Liver (tissue), 9 donors: ENCODE data around the gene APEX2. TPM values are rescaled to one million over a fixed set of nuclear protein-coding genes. Genes with fewer than 3 reads are reported as not detected.

Experiments used
- DNase-seq: peaks from one replicate; pipeline ENCODE4 v3.0.0-alpha.2; 2017; ENCODE audit warnings: low spot score
- H3K27ac ChIP-seq, 2 donors: one replicate each; pipeline ENCODE4 v1.7.0; 2013; ENCODE audit warnings: inconsistent platforms in 2 of 2, low read length in 2 of 2, control low read depth in 1 of 2, low read depth in 1 of 2, mild to moderate bottlenecking in 1 of 2
- H3K27me3 ChIP-seq, 4 donors: one replicate each; pipeline versions ENCODE4 v1.6.1 to v1.7.0; 2013; ENCODE audit warnings: low read length in 3 of 4, inconsistent platforms in 1 of 4, mild to moderate bottlenecking in 1 of 4, moderate library complexity in 1 of 4; ENCODE audit not compliant: control insufficient read depth in 4 of 4, insufficient read depth in 4 of 4
- H3K36me3 ChIP-seq, 4 donors: one replicate each; pipeline versions ENCODE4 v1.6.1 to v1.7.0; 2013; ENCODE audit warnings: low read length in 3 of 4, mild to moderate bottlenecking in 3 of 4, low read depth in 1 of 4, moderate library complexity in 1 of 4; ENCODE audit not compliant: control insufficient read depth in 4 of 4, insufficient read depth in 3 of 4
- H3K4me1 ChIP-seq, 4 donors: one replicate each; pipeline versions ENCODE4 v1.6.1 to v1.7.0; 2013; ENCODE audit warnings: low read length in 3 of 4, mild to moderate bottlenecking in 3 of 4, moderate library complexity in 1 of 4; ENCODE audit not compliant: control insufficient read depth in 4 of 4, insufficient read depth in 4 of 4
- H3K4me3 ChIP-seq, 3 donors: one replicate each; pipeline versions ENCODE4 v1.6.1 to v1.7.0; 2013; ENCODE audit warnings: low read length in 3 of 3, control low read depth in 1 of 3, low read depth in 1 of 3, mild to moderate bottlenecking in 1 of 3
- H3K9ac ChIP-seq, 2 donors: one replicate each; pipeline ENCODE4 v1.7.0; 2013; ENCODE audit warnings: low read length in 2 of 2, mild to moderate bottlenecking in 2 of 2, moderate library complexity in 2 of 2, control low read depth in 1 of 2, low read depth in 1 of 2
- H3K9me3 ChIP-seq, 4 donors: one replicate each; pipeline versions ENCODE4 v1.6.1 to v1.7.0; 2013; ENCODE audit warnings: low read length in 3 of 4; ENCODE audit not compliant: control insufficient read depth in 4 of 4
- EGR1 ChIP-seq, 2 donors: IDR thresholded peaks; 2 replicates each; pipeline ENCODE4 v1.6.1; 2016 to 2018; ENCODE audit warnings: antibody characterized with exemption in 2 of 2, low read depth in 2 of 2
- FOXA1 ChIP-seq: IDR thresholded peaks from 2 replicates; pipeline ENCODE4 v1.6.1; 2016; ENCODE audit warnings: antibody characterized with exemption
- FOXA2 ChIP-seq: IDR thresholded peaks from 2 replicates; pipeline ENCODE4 v1.6.1; 2016; ENCODE audit warnings: antibody characterized with exemption
- GABPA ChIP-seq, 2 donors: IDR thresholded peaks in 1 of 2; conservative IDR thresholded peaks in 1 of 2; 2 replicates each; pipeline ENCODE4 v1.6.1; 2016; ENCODE audit warnings: antibody characterized with exemption in 2 of 2, mild to moderate bottlenecking in 1 of 2, moderate library complexity in 1 of 2
- HNF4A ChIP-seq, 2 donors: conservative IDR thresholded peaks; 2 replicates each; pipeline ENCODE4 v1.6.1; 2016; ENCODE audit warnings: antibody characterized with exemption in 2 of 2, mild to moderate bottlenecking in 2 of 2
- HNF4G ChIP-seq: IDR thresholded peaks from 2 replicates; pipeline ENCODE4 v1.6.1; 2016; ENCODE audit warnings: antibody characterized with exemption
- JUND ChIP-seq, 2 donors: IDR thresholded peaks; 2 replicates each; pipeline ENCODE4 v1.6.1; 2016; ENCODE audit warnings: antibody characterized with exemption in 2 of 2
- NR2F2 ChIP-seq: IDR thresholded peaks from 2 replicates; pipeline ENCODE4 v1.6.1; 2016; ENCODE audit warnings: antibody characterized with exemption
- RXRA ChIP-seq, 2 donors: IDR thresholded peaks; 2 replicates each; pipeline ENCODE4 v1.6.1; 2017 to 2018; ENCODE audit warnings: antibody characterized with exemption in 2 of 2, mild to moderate bottlenecking in 1 of 2
- YY1 ChIP-seq: IDR thresholded peaks from 2 replicates; pipeline ENCODE4 v1.6.1; 2016; ENCODE audit warnings: antibody characterized with exemption, mild to moderate bottlenecking
- WGBS: extraction: QIAGEN DNeasy Blood & Tissue Kit; methylation state at CpG from one replicate; pipeline ENCODE4 v1.1.7; 2013; 5-methylcytosine and 5-hydroxymethylcytosine counted together
- polyA plus RNA-seq, 2 donors: library from polyadenylated mRNA; stranded (reverse) in 1 of 2; unstranded in 1 of 2; fragments of 200-250 nt in 1 of 2; fragments of >200 nt in 1 of 2; fragmentation: Nextera tagmentation in 1 of 2; extraction: Ambion mirVana in 1 of 2; gene quantifications; one replicate each; pipeline versions ENCODE4 v1.2.1 to v1.2.3, GENCODE V29; 2013 to 2015
- total RNA-seq, 2 donors: library from RNA; depleted of rRNA; stranded (reverse); fragments of >200 nt; gene quantifications; one replicate each; pipeline ENCODE4 v1.2.3, GENCODE V29; 2014
- TF ChIP-seq, protein P1 (sequence below): IDR thresholded peaks from 2 replicates; pipeline ENCODE4 v1.6.1; 2016; ENCODE audit warnings: antibody characterized with exemption
- TF ChIP-seq, protein P2 (sequence below): IDR thresholded peaks from 2 replicates; pipeline ENCODE4 v1.6.1; 2016; ENCODE audit warnings: antibody characterized with exemption
- TF ChIP-seq, protein P3 (sequence below): fragments of 150-350 bp; IDR thresholded peaks from 2 replicates; pipeline ENCODE4 v1.5.1; 2017; ENCODE audit warnings: improper control_type of control experiment, low read depth, low read length; ENCODE audit not compliant: missing input control
- TF ChIP-seq, protein P4 (sequence below): IDR thresholded peaks from 2 replicates; pipeline ENCODE4 v1.6.1; 2016; ENCODE audit warnings: antibody characterized with exemption
- donor health status: healthy.
- donor health status: healthy.
- donor health status: healthy.
- donor health status: healthy.
- donor health status: healthy.

The APEX2 gene
- total and polyA plus RNA-seq, 4 donors: 5.0 to 8.6 (median 6.7) TPM

DNA sequence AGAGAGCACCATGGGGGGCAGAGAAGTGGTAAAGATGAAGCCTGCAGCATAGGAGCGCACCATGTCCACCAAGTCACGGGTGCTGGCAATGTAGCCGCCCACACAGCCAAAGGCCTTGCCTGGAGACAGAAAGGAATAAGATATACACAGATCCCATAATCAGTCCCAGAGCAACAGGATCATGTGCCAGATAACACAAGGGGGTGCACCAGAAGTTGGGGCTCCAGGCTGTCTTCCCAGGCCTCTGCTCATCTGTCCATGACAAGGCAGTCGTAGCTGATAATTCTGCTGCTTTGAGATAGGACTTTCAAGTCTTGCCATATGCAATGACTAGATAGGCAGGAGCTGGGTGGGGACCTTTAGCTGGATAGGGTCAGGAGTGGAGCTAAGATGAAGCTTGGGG is 14.7 kb downstream of the APEX2 start:
- peak; percentile 63 for DNase-seq
- Histone ChIP-seq H3K27me3 (no peaks in the 10 kb centered on the region), H3K36me3 (no peaks in the 10 kb centered on the region), H3K9ac (no peak overlapping the region), H3K27ac (no peak overlapping the region), H3K4me3 (no peak overlapping the region), H3K4me1 (no peaks in the 10 kb centered on the region), H3K9me3 (no peaks in the 10 kb centered on the region)
- over 99% methylated on average over 4 of the region's 4 CpGs for WGBS
- TF ChIP-seq, protein P1, sequence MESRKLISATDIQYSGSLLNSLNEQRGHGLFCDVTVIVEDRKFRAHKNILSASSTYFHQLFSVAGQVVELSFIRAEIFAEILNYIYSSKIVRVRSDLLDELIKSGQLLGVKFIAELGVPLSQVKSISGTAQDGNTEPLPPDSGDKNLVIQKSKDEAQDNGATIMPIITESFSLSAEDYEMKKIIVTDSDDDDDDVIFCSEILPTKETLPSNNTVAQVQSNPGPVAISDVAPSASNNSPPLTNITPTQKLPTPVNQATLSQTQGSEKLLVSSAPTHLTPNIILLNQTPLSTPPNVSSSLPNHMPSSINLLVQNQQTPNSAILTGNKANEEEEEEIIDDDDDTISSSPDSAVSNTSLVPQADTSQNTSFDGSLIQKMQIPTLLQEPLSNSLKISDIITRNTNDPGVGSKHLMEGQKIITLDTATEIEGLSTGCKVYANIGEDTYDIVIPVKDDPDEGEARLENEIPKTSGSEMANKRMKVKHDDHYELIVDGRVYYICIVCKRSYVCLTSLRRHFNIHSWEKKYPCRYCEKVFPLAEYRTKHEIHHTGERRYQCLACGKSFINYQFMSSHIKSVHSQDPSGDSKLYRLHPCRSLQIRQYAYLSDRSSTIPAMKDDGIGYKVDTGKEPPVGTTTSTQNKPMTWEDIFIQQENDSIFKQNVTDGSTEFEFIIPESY: no peak
- TF ChIP-seq GABPA (IDR thresholded peaks at IDR 0.05 in 1 of 2, conservative IDR thresholded peaks at IDR 0.05 in 1 of 2): no peak
- TF ChIP-seq FOXA1: no peak
- TF ChIP-seq NR2F2: no peak
- TF ChIP-seq, protein P2, sequence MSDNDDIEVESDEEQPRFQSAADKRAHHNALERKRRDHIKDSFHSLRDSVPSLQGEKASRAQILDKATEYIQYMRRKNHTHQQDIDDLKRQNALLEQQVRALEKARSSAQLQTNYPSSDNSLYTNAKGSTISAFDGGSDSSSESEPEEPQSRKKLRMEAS: no peak
- TF ChIP-seq FOXA2: no peak
- TF ChIP-seq, protein P3, sequence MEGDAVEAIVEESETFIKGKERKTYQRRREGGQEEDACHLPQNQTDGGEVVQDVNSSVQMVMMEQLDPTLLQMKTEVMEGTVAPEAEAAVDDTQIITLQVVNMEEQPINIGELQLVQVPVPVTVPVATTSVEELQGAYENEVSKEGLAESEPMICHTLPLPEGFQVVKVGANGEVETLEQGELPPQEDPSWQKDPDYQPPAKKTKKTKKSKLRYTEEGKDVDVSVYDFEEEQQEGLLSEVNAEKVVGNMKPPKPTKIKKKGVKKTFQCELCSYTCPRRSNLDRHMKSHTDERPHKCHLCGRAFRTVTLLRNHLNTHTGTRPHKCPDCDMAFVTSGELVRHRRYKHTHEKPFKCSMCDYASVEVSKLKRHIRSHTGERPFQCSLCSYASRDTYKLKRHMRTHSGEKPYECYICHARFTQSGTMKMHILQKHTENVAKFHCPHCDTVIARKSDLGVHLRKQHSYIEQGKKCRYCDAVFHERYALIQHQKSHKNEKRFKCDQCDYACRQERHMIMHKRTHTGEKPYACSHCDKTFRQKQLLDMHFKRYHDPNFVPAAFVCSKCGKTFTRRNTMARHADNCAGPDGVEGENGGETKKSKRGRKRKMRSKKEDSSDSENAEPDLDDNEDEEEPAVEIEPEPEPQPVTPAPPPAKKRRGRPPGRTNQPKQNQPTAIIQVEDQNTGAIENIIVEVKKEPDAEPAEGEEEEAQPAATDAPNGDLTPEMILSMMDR: no peak
- TF ChIP-seq HNF4A (conservative IDR thresholded peaks at IDR 0.05): no peak
- TF ChIP-seq, protein P4, sequence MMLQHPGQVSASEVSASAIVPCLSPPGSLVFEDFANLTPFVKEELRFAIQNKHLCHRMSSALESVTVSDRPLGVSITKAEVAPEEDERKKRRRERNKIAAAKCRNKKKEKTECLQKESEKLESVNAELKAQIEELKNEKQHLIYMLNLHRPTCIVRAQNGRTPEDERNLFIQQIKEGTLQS: no peak
- TF ChIP-seq HNF4G: no peak

DNA sequence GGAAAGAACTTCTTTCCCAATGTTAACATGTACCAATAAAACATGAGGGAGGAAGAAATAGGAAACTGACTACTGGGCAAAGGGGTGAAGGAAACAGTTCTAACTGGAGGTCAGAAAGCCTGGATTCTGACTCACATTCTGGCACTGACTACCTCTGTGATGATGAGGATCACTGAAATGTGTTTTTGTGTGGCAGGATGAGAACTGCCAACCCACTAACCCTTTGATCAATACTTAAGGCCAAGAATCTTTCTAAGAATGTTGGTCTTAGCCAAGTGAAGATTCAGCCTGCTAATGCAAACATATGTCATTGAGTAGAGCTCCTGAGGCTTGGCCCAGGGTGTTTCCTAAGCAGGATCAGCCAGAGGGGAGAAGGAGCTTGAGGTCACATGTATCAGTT is 26.0 kb downstream of the APEX2 start:
- TF ChIP-seq JUND (IDR thresholded peaks at IDR 0.05) (no peak), RXRA (IDR thresholded peaks at IDR 0.05) (no peak), YY1 (no peak), FOXA1 (no peak), EGR1 (IDR thresholded peaks at IDR 0.05; ENCODE audit: low read depth in 2 of 2) (no peak), NR2F2 (no peak)
- TF ChIP-seq, protein P2: no peak
- TF ChIP-seq, protein P1: no peak
- TF ChIP-seq, protein P3: no peak
- TF ChIP-seq, protein P4: no peak
- no peaks in the 10 kb centered on the region for H3K4me1 ChIP-seq

More for the DNA sequence above, 26.0 kb downstream of the APEX2 start:
- Histone ChIP-seq H3K27ac (no peak overlapping the region), H3K9ac (no peak overlapping the region), H3K9me3 (no peaks in the 10 kb centered on the region), H3K27me3 (no peaks in the 10 kb centered on the region), H3K36me3 (no peaks in the 10 kb centered on the region), H3K4me3 (no peak overlapping the region)
- no peak for DNase-seq
